HG02970 (cell line): ENCODE results near the gene ZMYND19.
"Not testable (repeated sequence)": the region's sequence is repeated elsewhere in the genome, so short reads cannot be mapped to it uniquely, and the experiment has no call there.

Source experiments
- ATAC-seq: cut with Tn5 transposase; IDR thresholded peaks from one replicate; pipeline ENCODE4 v1.9.1; 2021; ENCODE audit warnings: mild to moderate bottlenecking, moderate library complexity, moderate number of reproducible peaks; ENCODE audit not compliant: unreplicated experiment, low FRiP score

ZMYND19 gene

GRCh38 chr9:137534256-137535119, 55.8 kb downstream of the ZMYND19 start:
- ATAC-seq = no peak

GRCh38 chr9:137532891-137533468, 57.3 kb downstream of the ZMYND19 start:
- ATAC-seq = not testable (repeated sequence)
